GM12878 (cell line): ENCODE results near the gene LYRM4. TPM values are rescaled to one million over a fixed set of nuclear protein-coding genes. Genes with fewer than 3 reads are reported as not detected.

ENCODE experiments used
- ASH2L ChIP-seq: fragments of 300-600, 200-600 bp; sonication (generic); IDR thresholded peaks from 2 replicates; pipeline ENCODE4 v1.6.1; 2017; ENCODE audit warnings: low read depth, mild to moderate bottlenecking, borderline replicate concordance
- BMI1 ChIP-seq: fragments of 450-650 bp; IDR thresholded peaks from 2 replicates; pipeline ENCODE4 v1.6.1; 2016; ENCODE audit warnings: mild to moderate bottlenecking, moderate library complexity, borderline replicate concordance
- EGR1 ChIP-seq, 2 experiments: IDR thresholded peaks; 1 replicate in 1 of 2; 2 replicates in 1 of 2; pipeline ENCODE4 v1.6.1; 2011 to 2012; ENCODE audit warnings: low read depth in 2 of 2, low read length in 2 of 2, borderline replicate concordance in 1 of 2, mild to moderate bottlenecking in 1 of 2, moderate library complexity in 1 of 2
- NFIC ChIP-seq: IDR thresholded peaks from 2 replicates; pipeline ENCODE4 v1.6.1; 2012; ENCODE audit warnings: low read depth, mild to moderate bottlenecking, inconsistent platforms, low read length, moderate library complexity
- NFYA ChIP-seq: IDR thresholded peaks from 2 replicates; pipeline ENCODE4 v1.6.1; 2011; ENCODE audit warnings: low read depth, mild to moderate bottlenecking, low read length, improper control_type of control experiment, borderline replicate concordance
- POLR2AphosphoS5 ChIP-seq: IDR thresholded peaks from 2 replicates; pipeline ENCODE4 v1.6.1; 2011; ENCODE audit warnings: mild to moderate bottlenecking, low read length, inconsistent platforms
- SKIL ChIP-seq: fragments of 450-650 bp; IDR thresholded peaks from 2 replicates; pipeline ENCODE4 v1.6.1; 2017; ENCODE audit warnings: mild to moderate bottlenecking, low read depth, inconsistent platforms; ENCODE audit not compliant: poor library complexity, severe bottlenecking
- TAF1 ChIP-seq: IDR thresholded peaks from 2 replicates; pipeline ENCODE4 v1.6.1; 2011; ENCODE audit warnings: mild to moderate bottlenecking, low read depth, low read length, borderline replicate concordance
- ZNF207 ChIP-seq: fragments of 450-650 bp; IDR thresholded peaks from 2 replicates; pipeline ENCODE4 v1.6.1; 2014; ENCODE audit warnings: antibody characterized with exemption, mild to moderate bottlenecking, borderline replicate concordance
- ZNF384 ChIP-seq: IDR thresholded peaks from 2 replicates; pipeline ENCODE4 v1.6.1; 2012; ENCODE audit warnings: low read depth, mild to moderate bottlenecking, low read length, improper control_type of control experiment, borderline replicate concordance
- polyA plus RNA-seq, 11 experiments: library from polyadenylated mRNA; depleted of rRNA in 4 of 11; unstranded in 6 of 11; stranded (reverse) in 5 of 11; fragments of >200 nt; fragmentation: Nextera tagmentation in 4 of 11; fragmentation: Illumina TruSeq in 1 of 11; extraction: Ambion mirVana in 4 of 11; extraction: Trizol in 1 of 11; gene quantifications; 1 replicate in 1 of 11; 2 replicates in 10 of 11; pipeline versions ENCODE4 v1.2.1 to v1.2.3, GENCODE V29; 2011 to 2016; ENCODE audit warnings: inconsistent platforms in 2 of 11, missing spikeins in 2 of 11, low read depth in 1 of 11
- total RNA-seq, 4 experiments: library from RNA; depleted of rRNA in 3 of 4; stranded (reverse); fragments of >200 nt in 3 of 4; fragmentation: Illumina TruSeq in 1 of 4; extraction: Trizol in 1 of 4; gene quantifications; 2 replicates each; pipeline versions ENCODE4 v1.2.1 to v1.2.3, GENCODE V29; 2013 to 2021

Gene LYRM4
- total and polyA plus RNA-seq, 10 of the 15 experiments (the other 5 are each of a cell fraction or from before 2014, with no cell fraction given): 32.7 to 66.8 (median 44.0) TPM

GRCh38 chr6:5261545-5262109, 877 bp upstream of the LYRM4 start (continued):
- TF ChIP-seq ZNF207 (no peak; the same call in 1 of the 2 replicates), SKIL (peak; percentile 16), ZNF384 (no peak; the same call in 1 of the 2 replicates), NFIC (0 out of 2 replicates have a peak, but pooled peaks have one; percentile 13), TAF1 (peak; percentile 89), EGR1 (IDR thresholded peaks at IDR 0.05; ENCODE audit: borderline replicate concordance in 1 of 2, low read depth in 2 of 2, low read length in 2 of 2) (0 out of 3 replicates have a peak, but pooled peaks of 1 of the 2 experiments have one; percentile 12), POLR2AphosphoS5 (peak; percentile 77), BMI1 (no peak), ASH2L (peak; percentile 82; the same call in 1 of the 2 replicates), NFYA (no peak)
- TF ChIP-seq, all 136 proteins: peak for 15
